ENCODE results near the gene DNAH2. TPM values are rescaled to one million over a fixed set of nuclear protein-coding genes. Genes with fewer than 3 reads are reported as not detected.
A peak's percentile ranks its signal among the peaks of the same experiment; 100 is the strongest.
"Not testable (repeated sequence)": the region's sequence is repeated elsewhere in the genome, so short reads cannot be mapped to it uniquely, and the experiment has no call there.

DNAH2 gene
- total RNA-seq, 6 donors from 2014 or later = 0.66 to 34.6 (median 6.0) TPM

GRCh38 chr17:7803981-7804380, 86.4 kb downstream of the DNAH2 start:
- no peak for TF ChIP-seq POLR2A (IDR thresholded peaks at IDR 0.05)
- TF ChIP-seq EP300 (IDR thresholded peaks at IDR 0.05) = no peak
- TF ChIP-seq POLR2AphosphoS5 (IDR thresholded peaks at IDR 0.05) = no peak
- no peak for TF ChIP-seq CTCF (IDR thresholded peaks at IDR 0.05)
- Histone ChIP-seq H3K4me3 (peak overlapping the region in 1 of 4 donors; percentile 0), H3K4me1 (peaks cover 0 to 7% (median 2%) of the 10 kb centered on the region in 4 donors), H3K9me3 (no peaks in the 10 kb centered on the region), H3K36me3 (no peaks in the 10 kb centered on the region), H3K27me3 (no peaks in the 10 kb centered on the region), H3K27ac (no peak overlapping the region)
- peak in 1 of 2 donors; percentile 73 for DNase-seq
- peak; percentile 40 to 84 for ATAC-seq (ENCODE audit: low FRiP score in 2 of 2)
- 35 to 40% methylated on average over 13 of the region's 13 CpGs for WGBS, 2 donors

GRCh38 chr17:7806587-7806986, 89.0 kb downstream of the DNAH2 start:
- no peak for DNase-seq
- peaks cover 0 to 7% (median 2%) of the 10 kb centered on the region in 4 donors for H3K4me1 ChIP-seq
- ATAC-seq (ENCODE audit: low FRiP score in 2 of 2) = peak in 1 of 2 donors; percentile 32

DNA sequence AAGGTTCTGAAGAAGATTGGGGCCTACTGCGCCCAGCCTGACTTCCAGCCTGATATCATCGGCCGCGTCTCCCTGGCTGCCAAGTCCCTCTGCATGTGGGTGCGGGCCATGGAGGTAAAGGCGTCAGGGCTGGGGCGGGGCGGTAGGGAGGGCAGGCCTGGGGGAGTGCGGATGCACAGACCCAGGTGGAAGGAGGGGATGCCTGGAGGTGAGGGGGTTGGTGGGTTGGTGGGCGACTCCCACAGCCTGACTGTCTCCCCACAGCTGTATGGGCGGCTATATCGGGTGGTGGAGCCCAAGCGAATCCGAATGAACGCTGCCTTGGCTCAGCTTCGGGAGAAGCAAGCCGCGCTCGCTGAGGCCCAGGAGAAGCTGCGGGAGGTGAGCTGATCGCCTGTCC, 89.7 kb downstream of the DNAH2 start:
- peak in 1 of 2 donors; percentile 57 for DNase-seq
- WGBS, 2 donors = 93 to 94% methylated on average over 21 of the region's 21 CpGs
- TF ChIP-seq POLR2AphosphoS5 (IDR thresholded peaks at IDR 0.05) (no peak), POLR2A (IDR thresholded peaks at IDR 0.05) (no peak), EP300 (IDR thresholded peaks at IDR 0.05) (no peak), CTCF (IDR thresholded peaks at IDR 0.05) (no peak)
- no peaks in the 10 kb centered on the region for H3K36me3 ChIP-seq
- ATAC-seq (ENCODE audit: low FRiP score in 2 of 2) = peak; percentile 23 to 24
- H3K27ac ChIP-seq = no peak overlapping the region
- H3K4me1 ChIP-seq = peaks cover 0 to 7% (median 2%) of the 10 kb centered on the region in 4 donors
- no peak overlapping the region for H3K4me3 ChIP-seq
- no peaks in the 10 kb centered on the region for H3K27me3 ChIP-seq
- no peaks in the 10 kb centered on the region for H3K9me3 ChIP-seq

More at GRCh38 chr17:7806587-7806986, 89.0 kb downstream of the DNAH2 start:
- H3K36me3 ChIP-seq = no peaks in the 10 kb centered on the region
- H3K27ac ChIP-seq = no peak overlapping the region
- TF ChIP-seq EP300 (IDR thresholded peaks at IDR 0.05) (no peak), POLR2AphosphoS5 (IDR thresholded peaks at IDR 0.05) (no peak), POLR2A (IDR thresholded peaks at IDR 0.05) (no peak), CTCF (IDR thresholded peaks at IDR 0.05) (no peak)
- WGBS, 2 donors = 81 to 84% methylated on average over 6 of the region's 6 CpGs
- no peaks in the 10 kb centered on the region for H3K9me3 ChIP-seq
- H3K4me3 ChIP-seq = no peak overlapping the region
- no peaks in the 10 kb centered on the region for H3K27me3 ChIP-seq

- no peaks in the 10 kb centered on the region for H3K9me3 ChIP-seq
- no peak overlapping the region for H3K4me3 ChIP-seq
- no peaks in the 10 kb centered on the region for H3K27me3 ChIP-seq
- H3K27ac ChIP-seq = no peak overlapping the region
- no peak for DNase-seq
- ATAC-seq (ENCODE audit: low FRiP score in 2 of 2) = peak in 1 of 2 donors; percentile 32
- WGBS, 2 donors = 61 to 76% methylated on average over 11 of the region's 11 CpGs
- H3K4me1 ChIP-seq = peaks cover 0 to 2% (median under 1%) of the 10 kb centered on the region in 4 donors
- no peaks in the 10 kb centered on the region for H3K36me3 ChIP-seq
- no peak for TF ChIP-seq POLR2AphosphoS5 (IDR thresholded peaks at IDR 0.05)
- no peak for TF ChIP-seq CTCF (IDR thresholded peaks at IDR 0.05)
- TF ChIP-seq POLR2A (IDR thresholded peaks at IDR 0.05) = no peak
- TF ChIP-seq EP300 (IDR thresholded peaks at IDR 0.05) = no peak
Observed at GRCh38 chr17:7809086-7809790, 91.7 kb downstream of the DNAH2 start.

GRCh38 chr17:7809791-7810343, 92.3 kb downstream of the DNAH2 start:
- H3K27me3 ChIP-seq; DNase-seq; H3K9me3 ChIP-seq; H3K4me1 ChIP-seq; H3K4me3 ChIP-seq; H3K27ac ChIP-seq; H3K36me3 ChIP-seq; ATAC-seq (ENCODE audit: low FRiP score in 2 of 2): not testable (repeated sequence)
- WGBS, 2 donors = 67 to 69% methylated on average over 9 of the region's 9 CpGs

Data from upper lobe of left lung (tissue), 6 donors.